ENCODE measurements around the gene SHMT1. TPM values are rescaled to one million over a fixed set of nuclear protein-coding genes. Genes with fewer than 3 reads are reported as not detected.
A peak's percentile ranks its signal among the peaks of the same experiment; 100 is the strongest.
"Not testable (repeated sequence)": the region's sequence is repeated elsewhere in the genome, so short reads cannot be mapped to it uniquely, and the experiment has no call there.

SHMT1 gene
- total and polyA plus RNA-seq, 2 of the 4 experiments (the other 2 are of a cell fraction): 7.5 to 8.1 TPM

- no CpG with 5 or more reads among the region's 5 CpGs for WGBS, 2 experiments (ENCODE audit: extremely low coverage in 2 of 2, insufficient read length in 1 of 2)
- intact Hi-C loops (cut with micrococcal nuclease); H3K79me1 ChIP-seq (ENCODE audit: low read depth in 1 of 2, low read length in 2 of 2): not testable (repeated sequence)
Measured at GRCh38 chr17:18403166-18403565, 39.8 kb upstream of the SHMT1 start.

GRCh38 chr17:18401872-18402590 lies 38.7 kb upstream of the SHMT1 start:
- H2BK20ac ChIP-seq (ENCODE audit: low read depth, low read length); H2BK5ac ChIP-seq (ENCODE audit: low read depth, low read length, poor library complexity, severe bottlenecking); H2BK120ac ChIP-seq (ENCODE audit: low read depth, low read length); H3K4me3 ChIP-seq (ENCODE audit: insufficient read depth, low read depth, low read length); ATAC-seq (ENCODE audit: low read depth); H2AFZ ChIP-seq (replicated peaks; ENCODE audit: low read length, poor library complexity); H3K36me3 ChIP-seq (ENCODE audit: control insufficient read depth, insufficient read depth, low read length); H4K5ac ChIP-seq (ENCODE audit: low read depth, low read length); BruUV-seq (replicated peaks); in situ Hi-C loops (cut with MboI; ENCODE audit: low sequenced_read_pairs); POLR2A ChIA-PET (ENCODE audit: unreplicated experiment); H4K20me1 ChIP-seq (ENCODE audit: insufficient read depth, low read length); H3K79me1 ChIP-seq (ENCODE audit: low read depth in 1 of 2, low read length in 2 of 2); H4K8ac ChIP-seq (ENCODE audit: low read depth in 2 of 2, low read length in 2 of 2); H3K9me1 ChIP-seq (ENCODE audit: insufficient read depth, low read length); H3K23ac ChIP-seq (ENCODE audit: low read depth, low read length); CTCF ChIA-PET; H3K4me2 ChIP-seq (ENCODE audit: low read depth, low read length); dilution Hi-C loops (cut with HindIII; ENCODE audit: low sequenced_read_pairs, unreplicated experiment); intact Hi-C loops (cut with micrococcal nuclease); H3K9me3 ChIP-seq (ENCODE audit: control insufficient read depth, insufficient read depth, low read length); H2AK5ac ChIP-seq (ENCODE audit: low read depth, low read length); H3K56ac ChIP-seq (ENCODE audit: extremely low read depth, insufficient read depth, low read length); H3K27me3 ChIP-seq (ENCODE audit: control insufficient read depth, insufficient read depth, low read length); H2BK15ac ChIP-seq (ENCODE audit: low read depth, low read length); H3K18ac ChIP-seq (ENCODE audit: low read depth, low read length); H3K14ac ChIP-seq (replicated peaks; ENCODE audit: low read depth, low read length); H3K4ac ChIP-seq (ENCODE audit: low read depth, low read length); H4K91ac ChIP-seq (ENCODE audit: insufficient read depth, low read depth, low read length); H2AK9ac ChIP-seq (replicated peaks; ENCODE audit: low read depth, low read length, poor library complexity); H3K27ac ChIP-seq (ENCODE audit: insufficient read depth, low read length); H3K9ac ChIP-seq (ENCODE audit: low read depth, low read length); DNase-seq; H3K4me1 ChIP-seq (ENCODE audit: control insufficient read depth, insufficient read depth, low read length): not testable (repeated sequence)
- WGBS, 2 experiments (ENCODE audit: extremely low coverage in 2 of 2, insufficient read length in 1 of 2): 20% methylated on average over 1 of the region's 7 CpGs; no CpG with 5 or more reads in 1 of the 2 experiments

More at GRCh38 chr17:18403166-18403565, 39.8 kb upstream of the SHMT1 start:
- 0 out of 2 replicates have a peak, but pooled peaks have one; percentile 32 for ATAC-seq (ENCODE audit: low read depth)
- BruUV-seq (replicated peaks); H3K9me1 ChIP-seq (ENCODE audit: insufficient read depth, low read length); H3K4me1 ChIP-seq (ENCODE audit: control insufficient read depth, insufficient read depth, low read length); H3K9me3 ChIP-seq (ENCODE audit: control insufficient read depth, insufficient read depth, low read length); DNase-seq; H3K27me3 ChIP-seq (ENCODE audit: control insufficient read depth, insufficient read depth, low read length); dilution Hi-C loops (cut with HindIII; ENCODE audit: low sequenced_read_pairs, unreplicated experiment); H3K27ac ChIP-seq (ENCODE audit: insufficient read depth, low read length); H2BK15ac ChIP-seq (ENCODE audit: low read depth, low read length); H4K20me1 ChIP-seq (ENCODE audit: insufficient read depth, low read length); H3K9ac ChIP-seq (ENCODE audit: low read depth, low read length); CTCF ChIA-PET; H4K8ac ChIP-seq (ENCODE audit: low read depth in 2 of 2, low read length in 2 of 2); H2BK20ac ChIP-seq (ENCODE audit: low read depth, low read length); H3K36me3 ChIP-seq (ENCODE audit: control insufficient read depth, insufficient read depth, low read length); H4K91ac ChIP-seq (ENCODE audit: insufficient read depth, low read depth, low read length); H3K14ac ChIP-seq (replicated peaks; ENCODE audit: low read depth, low read length); H4K5ac ChIP-seq (ENCODE audit: low read depth, low read length); H3K23ac ChIP-seq (ENCODE audit: low read depth, low read length); H3K4me3 ChIP-seq (ENCODE audit: insufficient read depth, low read depth, low read length); H2AFZ ChIP-seq (replicated peaks; ENCODE audit: low read length, poor library complexity); H3K56ac ChIP-seq (ENCODE audit: extremely low read depth, insufficient read depth, low read length); in situ Hi-C loops (cut with MboI; ENCODE audit: low sequenced_read_pairs); POLR2A ChIA-PET (ENCODE audit: unreplicated experiment); H2BK5ac ChIP-seq (ENCODE audit: low read depth, low read length, poor library complexity, severe bottlenecking); H3K4ac ChIP-seq (ENCODE audit: low read depth, low read length); H3K4me2 ChIP-seq (ENCODE audit: low read depth, low read length); H2AK5ac ChIP-seq (ENCODE audit: low read depth, low read length); H2AK9ac ChIP-seq (replicated peaks; ENCODE audit: low read depth, low read length, poor library complexity); H3K18ac ChIP-seq (ENCODE audit: low read depth, low read length); H2BK120ac ChIP-seq (ENCODE audit: low read depth, low read length): not testable (repeated sequence)

All from IMR-90 (cell line).